Activated T-helper 17 cell treated with anti-CD3 and anti-CD28 coated beads, Interleukin-2, amount 50 U/mL, for 72 hours (primary cell): ENCODE data around the gene DGAT2. TPM values are rescaled to one million over a fixed set of nuclear protein-coding genes. Genes with fewer than 3 reads are reported as not detected.
A peak's percentile ranks its signal among the peaks of the same experiment; 100 is the strongest.

Experiments
- ATAC-seq: fragments of 150-1000 bp; cut with Tn5 transposase; replicated peaks from 2 replicates; pipeline ENCODE4 v1.10.0; 2021; ENCODE audit warnings: mild to moderate bottlenecking, moderate library complexity
- H3K27ac Mint-ChIP-seq: one replicate; pipeline ENCODE4 v1.8.0; 2022; ENCODE audit warnings: mixed read lengths
- H3K27me3 Mint-ChIP-seq: one replicate; pipeline ENCODE4 v1.8.0; 2022; ENCODE audit warnings: mixed read lengths
- H3K36me3 Mint-ChIP-seq: one replicate; pipeline ENCODE4 v1.8.0; 2022; ENCODE audit warnings: low read depth, mild to moderate bottlenecking, mixed read lengths
- H3K4me1 Mint-ChIP-seq: one replicate; pipeline ENCODE4 v1.8.0; 2022; ENCODE audit warnings: mixed read lengths
- H3K4me3 Mint-ChIP-seq: one replicate; pipeline ENCODE4 v1.8.0; 2022; ENCODE audit warnings: mild to moderate bottlenecking, mixed read lengths
- H3K9me3 Mint-ChIP-seq: one replicate; pipeline ENCODE4 v1.8.0; 2022; ENCODE audit warnings: mixed read lengths
- total RNA-seq, 2 donors: library from RNA; stranded (reverse); gene quantifications; one replicate each; pipeline ENCODE4 v1.2.3, GENCODE V29; 2022

DGAT2 gene
- total RNA-seq, 2 donors from 2014 or later = 2.4 to 2.8 TPM

DNA sequence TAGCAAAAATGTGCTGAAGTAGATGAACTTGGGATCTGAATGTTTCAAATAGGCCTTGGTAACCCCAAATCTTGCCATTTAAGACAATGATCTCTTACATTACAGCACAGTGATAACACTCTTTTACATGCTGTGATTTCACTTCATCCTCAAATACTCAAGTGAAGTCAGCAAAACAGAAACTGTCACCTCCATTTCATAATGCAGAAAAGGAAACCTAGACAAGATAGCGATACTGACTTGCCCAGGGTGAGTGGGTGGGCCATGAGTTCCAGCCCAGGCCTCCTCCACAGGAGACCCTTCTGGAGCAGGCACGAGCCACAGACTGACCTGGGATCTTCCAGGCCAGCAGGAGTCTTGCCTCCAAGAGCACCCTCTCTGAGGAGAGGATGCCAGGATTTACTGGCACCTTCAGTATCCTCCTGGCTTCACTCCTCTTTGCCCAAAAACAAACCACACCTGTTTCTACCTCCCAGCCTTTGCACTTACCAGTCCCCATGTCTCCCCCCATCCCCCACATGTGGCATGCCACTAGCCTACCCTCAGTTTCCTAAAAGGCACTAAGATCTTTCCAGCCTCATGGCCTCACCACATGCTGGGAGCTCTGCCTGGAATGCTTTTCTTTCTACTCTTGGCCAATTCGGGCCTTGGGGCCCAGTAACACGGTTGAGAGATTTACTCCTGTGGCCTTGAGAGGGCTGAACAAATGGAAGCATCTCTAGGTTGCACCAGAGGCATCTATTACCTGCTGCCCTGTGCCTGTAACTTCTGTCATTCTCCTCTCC lies 1.9 kb upstream of the DGAT2 start:
- no peak for ATAC-seq
- Mint-ChIP-seq H3K4me1 (peaks cover 9% of the 10 kb centered on the region), H3K4me3 (no peak overlapping the region), H3K27me3 (peaks cover 3% of the 10 kb centered on the region), H3K9me3 (no peaks in the 10 kb centered on the region), H3K27ac (peak overlapping the region; percentile 64), H3K36me3 (no peaks in the 10 kb centered on the region)

- ATAC-seq = no peak
- Mint-ChIP-seq H3K4me3 (peak overlapping the region; percentile 75), H3K27ac (peak overlapping the region; percentile 64), H3K4me1 (peaks cover 9% of the 10 kb centered on the region), H3K36me3 (no peaks in the 10 kb centered on the region), H3K27me3 (peaks cover 3% of the 10 kb centered on the region), H3K9me3 (no peaks in the 10 kb centered on the region)
Observed at GRCh38 chr11:75767228-75767572, 1.4 kb upstream of the DGAT2 start.

DNA sequence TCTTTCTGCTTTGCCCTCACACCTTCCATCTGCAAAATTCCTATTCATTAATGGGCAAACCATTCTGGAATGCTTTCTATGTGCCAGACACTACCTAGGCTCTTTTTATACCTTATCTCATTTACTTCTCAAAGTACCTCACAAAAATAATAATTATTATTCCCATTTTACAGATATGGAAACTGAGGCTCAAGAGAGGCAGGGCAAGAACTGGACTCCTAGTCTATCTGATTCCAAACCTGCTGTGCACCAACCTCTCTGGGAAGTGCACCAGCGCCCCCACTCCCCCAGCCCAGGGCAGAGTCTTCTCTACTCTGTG lies 826 bp upstream of the DGAT2 start:
- Mint-ChIP-seq H3K27ac (peak overlapping the region; percentile 64), H3K4me3 (peak overlapping the region; percentile 75), H3K36me3 (no peaks in the 10 kb centered on the region), H3K9me3 (no peaks in the 10 kb centered on the region), H3K27me3 (peaks cover 3% of the 10 kb centered on the region), H3K4me1 (peaks cover 9% of the 10 kb centered on the region)
- ATAC-seq = no peak

- Mint-ChIP-seq H3K27me3 (peaks cover 3% of the 10 kb centered on the region), H3K4me1 (peaks cover 17% of the 10 kb centered on the region), H3K9me3 (no peaks in the 10 kb centered on the region), H3K36me3 (no peaks in the 10 kb centered on the region), H3K27ac (no peak overlapping the region), H3K4me3 (peak overlapping the region; percentile 75)
- ATAC-seq = no peak
Observed at GRCh38 chr11:75768909-75769771, 562 bp downstream of the DGAT2 start.

DNA sequence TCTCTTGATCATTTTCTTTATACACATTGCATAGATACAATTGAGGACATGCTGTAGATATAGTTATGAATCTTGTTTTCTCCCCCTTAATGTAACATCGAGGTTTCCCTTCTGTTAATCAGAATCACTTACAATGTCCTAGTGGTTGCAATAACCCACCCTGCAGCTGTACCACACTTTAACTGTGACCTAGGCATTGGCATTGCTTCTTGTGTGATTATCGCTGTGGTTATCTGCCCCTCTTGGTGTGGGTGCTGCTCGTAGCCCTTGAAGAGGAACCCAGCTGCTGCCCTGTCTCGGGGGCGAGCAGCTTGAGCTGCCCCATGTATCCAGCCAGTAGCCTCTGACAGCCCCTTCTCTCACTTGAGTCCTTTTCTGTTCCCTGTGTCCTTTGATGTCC lies 1.5 kb downstream of the DGAT2 start:
- Mint-ChIP-seq H3K27ac (no peak overlapping the region), H3K27me3 (peaks cover 3% of the 10 kb centered on the region), H3K4me3 (peak overlapping the region; percentile 75), H3K4me1 (peaks cover 17% of the 10 kb centered on the region), H3K9me3 (no peaks in the 10 kb centered on the region), H3K36me3 (no peaks in the 10 kb centered on the region)
- ATAC-seq = no peak

DNA sequence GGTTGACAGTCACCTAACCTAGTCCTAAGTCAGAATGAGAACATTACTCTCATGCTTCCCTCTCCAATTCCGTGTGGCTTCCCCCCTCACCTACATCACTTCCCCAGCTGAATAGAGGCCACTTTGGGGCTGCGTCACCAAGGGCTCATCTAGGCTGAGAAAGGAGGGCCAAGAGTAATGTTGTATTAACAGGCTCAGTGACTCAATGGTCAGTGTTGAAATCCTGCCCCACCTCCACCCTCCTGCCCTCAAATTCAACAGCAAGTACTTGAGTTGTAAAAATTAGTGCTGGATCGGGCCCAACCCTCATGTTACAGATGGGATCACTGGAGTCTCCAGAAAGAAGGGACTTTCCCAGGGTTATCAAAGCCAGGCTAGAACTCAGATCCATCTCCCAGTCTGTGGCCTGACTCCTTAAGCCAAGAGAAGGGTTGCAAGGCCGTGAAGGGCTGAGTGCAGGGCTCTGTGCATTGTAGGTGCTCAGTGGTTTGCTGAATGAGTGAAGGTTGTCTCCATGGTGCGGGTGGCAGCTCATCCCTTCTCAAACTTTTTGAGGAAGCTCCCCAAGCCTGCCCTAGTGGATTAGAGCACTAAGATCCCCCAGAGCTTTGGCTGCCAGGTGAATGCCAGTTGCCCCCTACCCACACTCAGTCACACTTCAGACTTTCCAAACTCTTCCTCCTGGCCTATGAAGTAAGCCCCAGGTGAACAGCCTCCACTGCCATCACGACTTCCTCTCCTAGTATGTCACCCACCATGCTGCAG lies 3.2 kb downstream of the DGAT2 start:
- Mint-ChIP-seq H3K27ac (no peak overlapping the region), H3K9me3 (no peaks in the 10 kb centered on the region), H3K4me3 (no peak overlapping the region), H3K4me1 (peaks cover 16% of the 10 kb centered on the region), H3K36me3 (no peaks in the 10 kb centered on the region), H3K27me3 (peaks cover 3% of the 10 kb centered on the region)
- no peak for ATAC-seq

DNA sequence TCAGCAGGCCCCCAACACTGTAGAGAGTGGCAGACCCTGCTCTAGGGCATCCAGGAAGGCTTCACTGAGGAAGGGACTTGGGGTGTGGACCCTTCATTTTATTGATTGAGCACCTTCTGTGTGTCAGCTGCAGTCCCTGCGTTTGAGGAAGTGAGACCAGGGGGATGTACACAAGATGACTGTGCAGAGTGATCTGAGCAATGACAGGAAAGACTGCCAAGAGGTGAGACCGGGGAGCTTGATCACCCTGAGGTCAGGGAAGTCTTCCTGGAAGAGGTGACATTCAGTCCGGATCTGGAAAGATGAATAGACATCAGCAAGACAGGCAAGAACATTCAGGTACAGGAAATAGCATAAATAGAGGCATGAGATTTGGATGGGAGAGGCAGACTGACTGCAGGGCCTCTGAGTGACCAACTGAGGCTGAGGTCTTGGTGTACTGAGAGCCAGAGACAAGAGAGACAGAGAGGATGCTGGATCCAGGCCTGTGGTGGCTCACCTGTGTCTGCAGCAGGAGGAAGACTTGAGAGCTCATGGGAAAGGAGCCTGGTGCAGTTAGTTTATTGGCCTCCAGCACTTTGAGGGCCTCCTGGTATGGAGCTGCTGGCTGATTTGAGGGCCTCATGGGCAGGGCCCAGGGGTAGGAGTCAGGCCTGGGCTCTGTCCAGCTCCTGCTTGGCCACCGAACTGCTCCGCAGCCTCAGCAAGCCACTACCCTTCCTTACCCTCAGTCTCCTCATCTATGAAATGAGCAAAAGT lies 5.2 kb downstream of the DGAT2 start:
- Mint-ChIP-seq H3K36me3 (no peaks in the 10 kb centered on the region), H3K4me3 (peak overlapping the region; percentile 44), H3K27ac (peak overlapping the region; percentile 77), H3K9me3 (no peaks in the 10 kb centered on the region), H3K4me1 (peaks cover 16% of the 10 kb centered on the region), H3K27me3 (no peaks in the 10 kb centered on the region)
- ATAC-seq = peak; percentile 88

GRCh38 chr11:75775056-75775455 lies 6.5 kb downstream of the DGAT2 start:
- no peaks in the 10 kb centered on the region for H3K36me3 Mint-ChIP-seq
- no peak for ATAC-seq
- no peaks in the 10 kb centered on the region for H3K27me3 Mint-ChIP-seq
- peaks cover 16% of the 10 kb centered on the region for H3K4me1 Mint-ChIP-seq
- no peaks in the 10 kb centered on the region for H3K9me3 Mint-ChIP-seq
- no peak overlapping the region for H3K27ac Mint-ChIP-seq
- H3K4me3 Mint-ChIP-seq = no peak overlapping the region

- ATAC-seq = no peak
- H3K9me3 Mint-ChIP-seq = no peaks in the 10 kb centered on the region
- peaks cover 16% of the 10 kb centered on the region for H3K4me1 Mint-ChIP-seq
- peak overlapping the region; percentile 82 for H3K27ac Mint-ChIP-seq
- no peaks in the 10 kb centered on the region for H3K27me3 Mint-ChIP-seq
- H3K4me3 Mint-ChIP-seq = no peak overlapping the region
- no peaks in the 10 kb centered on the region for H3K36me3 Mint-ChIP-seq
Observed at GRCh38 chr11:75776546-75776945, 8.0 kb downstream of the DGAT2 start.

- Mint-ChIP-seq H3K36me3 (no peaks in the 10 kb centered on the region), H3K27ac (peak overlapping the region; percentile 14), H3K9me3 (no peaks in the 10 kb centered on the region), H3K27me3 (no peaks in the 10 kb centered on the region), H3K4me1 (peaks cover 16% of the 10 kb centered on the region), H3K4me3 (no peak overlapping the region)
- peak; percentile 61 for ATAC-seq
Observed at GRCh38 chr11:75777461-75778110, 9.0 kb downstream of the DGAT2 start.

GRCh38 chr11:75778962-75779361 lies 10.4 kb downstream of the DGAT2 start:
- no peaks in the 10 kb centered on the region for H3K27me3 Mint-ChIP-seq
- H3K36me3 Mint-ChIP-seq = no peaks in the 10 kb centered on the region
- H3K27ac Mint-ChIP-seq = no peak overlapping the region
- no peaks in the 10 kb centered on the region for H3K9me3 Mint-ChIP-seq
- ATAC-seq = no peak
- no peak overlapping the region for H3K4me3 Mint-ChIP-seq
- peaks cover 9% of the 10 kb centered on the region for H3K4me1 Mint-ChIP-seq

GRCh38 chr11:75779960-75780359 lies 11.4 kb downstream of the DGAT2 start:
- Mint-ChIP-seq H3K4me1 (peaks cover 8% of the 10 kb centered on the region), H3K27me3 (no peaks in the 10 kb centered on the region), H3K4me3 (no peak overlapping the region), H3K9me3 (no peaks in the 10 kb centered on the region), H3K27ac (no peak overlapping the region), H3K36me3 (no peaks in the 10 kb centered on the region)
- ATAC-seq = no peak

GRCh38 chr11:75780888-75781287 lies 12.3 kb downstream of the DGAT2 start:
- no peak for ATAC-seq
- Mint-ChIP-seq H3K4me3 (no peak overlapping the region), H3K9me3 (no peaks in the 10 kb centered on the region), H3K27me3 (no peaks in the 10 kb centered on the region), H3K27ac (no peak overlapping the region), H3K36me3 (no peaks in the 10 kb centered on the region), H3K4me1 (peaks cover 8% of the 10 kb centered on the region)

GRCh38 chr11:75781296-75781695 lies 12.7 kb downstream of the DGAT2 start:
- no peak overlapping the region for H3K4me3 Mint-ChIP-seq
- H3K9me3 Mint-ChIP-seq = no peaks in the 10 kb centered on the region
- peaks cover 8% of the 10 kb centered on the region for H3K4me1 Mint-ChIP-seq
- no peaks in the 10 kb centered on the region for H3K27me3 Mint-ChIP-seq
- H3K36me3 Mint-ChIP-seq = no peaks in the 10 kb centered on the region
- ATAC-seq = no peak
- no peak overlapping the region for H3K27ac Mint-ChIP-seq
